ENCODE results near the gene TMEM200A.

DNA sequence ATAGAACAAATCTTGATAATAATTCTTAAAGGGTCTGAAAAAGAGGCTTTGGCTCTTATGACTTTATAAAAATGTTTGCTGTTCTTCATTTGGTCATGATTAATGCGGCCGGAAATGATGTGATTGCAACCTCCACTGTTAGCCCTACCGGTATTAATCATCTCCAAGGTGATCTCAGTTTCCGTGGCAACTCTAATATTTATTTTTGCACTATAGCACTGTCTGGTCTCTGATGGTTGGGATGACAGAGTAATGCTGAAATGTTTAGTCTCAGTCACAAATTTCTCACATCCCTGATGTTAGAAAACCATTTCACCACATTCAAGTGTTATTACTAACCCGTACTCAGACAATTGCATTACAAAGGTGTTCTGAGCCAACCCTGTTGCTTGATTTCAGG is 87.4 kb downstream of the TMEM200A start:
- TF ChIP-seq CTCF (IDR thresholded peaks at IDR 0.05) (no peak), POLR2A (IDR thresholded peaks at IDR 0.05) (no peak)
